ENCODE measurements around the gene DPEP1. TPM values are rescaled to one million over a fixed set of nuclear protein-coding genes. Genes with fewer than 3 reads are reported as not detected.
A peak's percentile ranks its signal among the peaks of the same experiment; 100 is the strongest.

The DPEP1 gene
- total RNA-seq (1 to 10 TPM in 1 of 2 donors, under 1 TPM in 1; 0.99 to 3.3 TPM), polyA plus RNA-seq (ENCODE audit: insufficient read length in 2 of 2) (1 to 10 TPM; 6.9 to 9.8 TPM)
- long read RNA-seq, donor 1, partial matches to known transcripts, result 0 of 2 reads
- long read RNA-seq, donor 1, other reads (novel, unspliced or antisense), result 0 of 2 reads
- long read RNA-seq, donor 2, result 0 reads
- long read RNA-seq, donor 3, result 0 reads
- long read RNA-seq, donor 4, partial matches to known transcripts, result 0 of 1 reads
- long read RNA-seq, donor 4, other reads (novel, unspliced or antisense), result 0 of 1 reads

GRCh38 chr16:89613231-89613953, at the start of gene DPEP1:
Gene DPEP1, plus strand, starts transcription at chr16:89613642. Its CDS starts 16,769 bp downstream, at chr16:89630411.
- Histone ChIP-seq H3K27me3 (ENCODE audit: control insufficient read depth, insufficient read depth, low read length) (no peaks in the 10 kb centered on the region), H3K9me3 (ENCODE audit: control insufficient read depth, insufficient read depth, low read length) (no peaks in the 10 kb centered on the region), H3K36me3 (ENCODE audit: control insufficient read depth, insufficient read depth, low read length) (peaks cover 2% of the 10 kb centered on the region), H3K27ac (ENCODE audit: low read depth, low read length) (no peak within 1 kb of the TSS), H3K4me1 (ENCODE audit: control insufficient read depth, insufficient read depth, low read length) (no peaks in the 10 kb centered on the region), H3K4me3 (ENCODE audit: low read depth, low read length) (no peak within 1 kb of the TSS)
- DNase-seq (ENCODE audit: low read depth in 4 of 6, low spot score in 6 of 6), result no peak
- WGBS (ENCODE audit: insufficient coverage), result 64% methylated on average over 17 of the region's 19 CpGs

GRCh38 chr16:89564476-89565255, 48.8 kb upstream of the DPEP1 start:
- DNase-seq (ENCODE audit: low read depth in 4 of 6, low spot score in 6 of 6), result no peak
- Histone ChIP-seq H3K4me3 (ENCODE audit: low read depth, low read length) (no peak overlapping the region), H3K9me3 (ENCODE audit: control insufficient read depth, insufficient read depth, low read length) (no peaks in the 10 kb centered on the region), H3K27ac (ENCODE audit: low read depth, low read length) (no peak overlapping the region), H3K4me1 (ENCODE audit: control insufficient read depth, insufficient read depth, low read length) (peaks cover 50% of the 10 kb centered on the region), H3K36me3 (ENCODE audit: control insufficient read depth, insufficient read depth, low read length) (peaks cover 60% of the 10 kb centered on the region), H3K27me3 (ENCODE audit: control insufficient read depth, insufficient read depth, low read length) (no peaks in the 10 kb centered on the region)
- 66% methylated on average over 20 of the region's 22 CpGs for WGBS (ENCODE audit: insufficient coverage)

DNA sequence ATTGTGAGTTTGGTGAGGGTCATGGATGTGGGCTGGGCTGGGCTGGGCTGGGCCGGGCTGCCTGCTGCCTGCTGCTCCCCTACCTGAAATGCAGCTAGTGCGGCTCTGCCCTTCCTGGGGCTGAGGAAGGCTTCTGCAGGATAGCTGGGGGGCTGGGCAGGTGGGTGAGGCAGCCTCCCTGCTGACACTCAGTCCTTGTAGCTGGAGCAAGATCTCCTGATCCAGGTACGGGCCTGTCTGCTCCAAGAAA, 48.3 kb upstream of the DPEP1 start:
- Histone ChIP-seq H3K9me3 (ENCODE audit: control insufficient read depth, insufficient read depth, low read length) (no peaks in the 10 kb centered on the region), H3K36me3 (ENCODE audit: control insufficient read depth, insufficient read depth, low read length) (peaks cover 60% of the 10 kb centered on the region), H3K4me3 (ENCODE audit: low read depth, low read length) (no peak overlapping the region), H3K27ac (ENCODE audit: low read depth, low read length) (no peak overlapping the region), H3K4me1 (ENCODE audit: control insufficient read depth, insufficient read depth, low read length) (peaks cover 46% of the 10 kb centered on the region), H3K27me3 (ENCODE audit: control insufficient read depth, insufficient read depth, low read length) (no peaks in the 10 kb centered on the region)
- 37% methylated on average over 3 of the region's 3 CpGs for WGBS (ENCODE audit: insufficient coverage)
- no peak for DNase-seq (ENCODE audit: low read depth in 4 of 6, low spot score in 6 of 6)

GRCh38 chr16:89565506-89566372, 47.7 kb upstream of the DPEP1 start:
- WGBS (ENCODE audit: insufficient coverage), result 11% methylated on average over 42 of the region's 46 CpGs
- H3K4me3 ChIP-seq (ENCODE audit: low read depth, low read length), result peak overlapping the region; percentile 9
- no peaks in the 10 kb centered on the region for H3K27me3 ChIP-seq (ENCODE audit: control insufficient read depth, insufficient read depth, low read length)
- no peaks in the 10 kb centered on the region for H3K9me3 ChIP-seq (ENCODE audit: control insufficient read depth, insufficient read depth, low read length)
- peak in 2 of 6 donors; percentile 37 to 55 for DNase-seq (ENCODE audit: low read depth in 4 of 6, low spot score in 6 of 6)
- H3K27ac ChIP-seq (ENCODE audit: low read depth, low read length), result no peak overlapping the region
- peaks cover 60% of the 10 kb centered on the region for H3K36me3 ChIP-seq (ENCODE audit: control insufficient read depth, insufficient read depth, low read length)
- H3K4me1 ChIP-seq (ENCODE audit: control insufficient read depth, insufficient read depth, low read length), result peaks cover 46% of the 10 kb centered on the region

- WGBS (ENCODE audit: insufficient coverage), result 73% methylated on average over 20 of the region's 30 CpGs
Measured at GRCh38 chr16:89567656-89568594, 45.5 kb upstream of the DPEP1 start.

GRCh38 chr16:89569506-89570341, 43.7 kb upstream of the DPEP1 start:
- H3K36me3 ChIP-seq (ENCODE audit: control insufficient read depth, insufficient read depth, low read length), result peaks cover 23% of the 10 kb centered on the region

More at GRCh38 chr16:89567656-89568594, 45.5 kb upstream of the DPEP1 start:
- Histone ChIP-seq H3K4me3 (ENCODE audit: low read depth, low read length) (no peak overlapping the region), H3K27ac (ENCODE audit: low read depth, low read length) (no peak overlapping the region), H3K27me3 (ENCODE audit: control insufficient read depth, insufficient read depth, low read length) (peaks cover 4% of the 10 kb centered on the region), H3K9me3 (ENCODE audit: control insufficient read depth, insufficient read depth, low read length) (no peaks in the 10 kb centered on the region), H3K36me3 (ENCODE audit: control insufficient read depth, insufficient read depth, low read length) (peaks cover 40% of the 10 kb centered on the region), H3K4me1 (ENCODE audit: control insufficient read depth, insufficient read depth, low read length) (peaks cover 32% of the 10 kb centered on the region)
- no peak for DNase-seq (ENCODE audit: low read depth in 4 of 6, low spot score in 6 of 6)

GRCh38 chr16:89570342-89570923, 43.0 kb upstream of the DPEP1 start:
- H3K27me3 ChIP-seq (ENCODE audit: control insufficient read depth, insufficient read depth, low read length), result peaks cover 24% of the 10 kb centered on the region
- DNase-seq (ENCODE audit: low read depth in 4 of 6, low spot score in 6 of 6), result no peak
- H3K36me3 ChIP-seq (ENCODE audit: control insufficient read depth, insufficient read depth, low read length), result peaks cover 16% of the 10 kb centered on the region
- H3K4me3 ChIP-seq (ENCODE audit: low read depth, low read length), result no peak overlapping the region
- WGBS (ENCODE audit: insufficient coverage), result 88% methylated on average over 30 of the region's 30 CpGs
- H3K9me3 ChIP-seq (ENCODE audit: control insufficient read depth, insufficient read depth, low read length), result no peaks in the 10 kb centered on the region
- H3K27ac ChIP-seq (ENCODE audit: low read depth, low read length), result no peak overlapping the region
- peaks cover 28% of the 10 kb centered on the region for H3K4me1 ChIP-seq (ENCODE audit: control insufficient read depth, insufficient read depth, low read length)

More at GRCh38 chr16:89569506-89570341, 43.7 kb upstream of the DPEP1 start:
- DNase-seq (ENCODE audit: low read depth in 4 of 6, low spot score in 6 of 6), result no peak
- 82% methylated on average over 21 of the region's 23 CpGs for WGBS (ENCODE audit: insufficient coverage)
- H3K4me3 ChIP-seq (ENCODE audit: low read depth, low read length), result no peak overlapping the region
- H3K27ac ChIP-seq (ENCODE audit: low read depth, low read length), result no peak overlapping the region
- H3K27me3 ChIP-seq (ENCODE audit: control insufficient read depth, insufficient read depth, low read length), result peaks cover 18% of the 10 kb centered on the region
- peaks cover 28% of the 10 kb centered on the region for H3K4me1 ChIP-seq (ENCODE audit: control insufficient read depth, insufficient read depth, low read length)
- no peaks in the 10 kb centered on the region for H3K9me3 ChIP-seq (ENCODE audit: control insufficient read depth, insufficient read depth, low read length)

Data from spinal cord (tissue), 10 donors.